Measurements from ENCODE around the gene ACBD4.

Gene ACBD4

DNA sequence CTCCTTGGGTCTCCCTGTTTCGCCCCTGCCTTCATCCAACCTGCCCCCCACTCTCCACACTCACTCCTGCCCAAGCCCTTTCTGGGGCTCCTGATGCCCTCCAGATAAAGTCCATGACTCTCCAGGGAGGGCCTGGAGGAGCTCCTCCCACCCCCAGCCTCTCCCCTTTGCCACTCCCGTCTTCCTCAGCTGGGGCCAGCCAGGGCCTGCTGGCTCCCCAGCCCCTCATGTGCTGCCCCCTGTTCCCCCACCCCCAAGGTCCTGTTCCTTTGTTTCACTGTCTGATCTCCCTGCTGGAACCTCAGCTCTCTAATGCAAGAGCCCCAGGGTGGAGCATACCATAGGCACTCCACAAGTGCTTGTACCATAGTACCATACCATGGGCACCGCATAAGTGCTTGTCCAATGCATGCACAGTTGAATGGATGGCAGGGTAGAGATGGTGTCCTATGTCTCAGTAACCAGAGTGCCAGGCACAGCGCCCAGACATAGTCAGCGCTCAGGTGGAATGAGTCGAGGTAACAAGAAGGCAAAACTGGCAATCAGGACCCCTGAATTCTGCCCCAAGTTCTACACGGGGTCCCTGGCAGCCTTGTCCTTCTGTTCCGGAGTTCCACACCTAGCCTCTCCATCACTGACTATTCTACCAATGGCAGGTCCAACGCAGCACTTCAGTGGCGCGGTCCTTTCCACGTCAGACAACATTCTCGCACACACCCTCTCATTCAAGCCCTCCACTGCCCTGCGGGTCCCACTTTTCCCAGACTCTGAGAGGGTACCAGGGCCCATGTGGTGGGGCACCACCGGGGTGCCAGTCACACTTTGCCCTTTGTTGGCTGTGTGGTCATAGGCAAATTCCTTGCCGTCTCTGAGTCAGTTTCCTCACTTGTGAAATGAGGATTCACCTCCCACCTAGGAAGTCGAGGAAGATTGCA is 4.5 kb upstream of the ACBD4 start:
- H3K27ac ChIP-seq: no peak overlapping the region
- H3K36me3 ChIP-seq: no peaks in the 10 kb centered on the region
- no peaks in the 10 kb centered on the region for H3K9me3 ChIP-seq
- TF ChIP-seq, protein P1, sequence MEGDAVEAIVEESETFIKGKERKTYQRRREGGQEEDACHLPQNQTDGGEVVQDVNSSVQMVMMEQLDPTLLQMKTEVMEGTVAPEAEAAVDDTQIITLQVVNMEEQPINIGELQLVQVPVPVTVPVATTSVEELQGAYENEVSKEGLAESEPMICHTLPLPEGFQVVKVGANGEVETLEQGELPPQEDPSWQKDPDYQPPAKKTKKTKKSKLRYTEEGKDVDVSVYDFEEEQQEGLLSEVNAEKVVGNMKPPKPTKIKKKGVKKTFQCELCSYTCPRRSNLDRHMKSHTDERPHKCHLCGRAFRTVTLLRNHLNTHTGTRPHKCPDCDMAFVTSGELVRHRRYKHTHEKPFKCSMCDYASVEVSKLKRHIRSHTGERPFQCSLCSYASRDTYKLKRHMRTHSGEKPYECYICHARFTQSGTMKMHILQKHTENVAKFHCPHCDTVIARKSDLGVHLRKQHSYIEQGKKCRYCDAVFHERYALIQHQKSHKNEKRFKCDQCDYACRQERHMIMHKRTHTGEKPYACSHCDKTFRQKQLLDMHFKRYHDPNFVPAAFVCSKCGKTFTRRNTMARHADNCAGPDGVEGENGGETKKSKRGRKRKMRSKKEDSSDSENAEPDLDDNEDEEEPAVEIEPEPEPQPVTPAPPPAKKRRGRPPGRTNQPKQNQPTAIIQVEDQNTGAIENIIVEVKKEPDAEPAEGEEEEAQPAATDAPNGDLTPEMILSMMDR (IDR thresholded peaks at IDR 0.05): no peak
- no peak overlapping the region for H3K4me3 ChIP-seq (ENCODE audit: low read depth in 1 of 2, low read length in 1 of 2)
- H3K27me3 ChIP-seq: peaks cover 7% of the 10 kb centered on the region
- H3K4me1 ChIP-seq (ENCODE audit: control insufficient read depth in 1 of 2, insufficient read depth in 1 of 2, low read depth in 1 of 2, low read length in 1 of 2): peaks cover 35 to 43% of the 10 kb centered on the region in 2 experiments

DNA sequence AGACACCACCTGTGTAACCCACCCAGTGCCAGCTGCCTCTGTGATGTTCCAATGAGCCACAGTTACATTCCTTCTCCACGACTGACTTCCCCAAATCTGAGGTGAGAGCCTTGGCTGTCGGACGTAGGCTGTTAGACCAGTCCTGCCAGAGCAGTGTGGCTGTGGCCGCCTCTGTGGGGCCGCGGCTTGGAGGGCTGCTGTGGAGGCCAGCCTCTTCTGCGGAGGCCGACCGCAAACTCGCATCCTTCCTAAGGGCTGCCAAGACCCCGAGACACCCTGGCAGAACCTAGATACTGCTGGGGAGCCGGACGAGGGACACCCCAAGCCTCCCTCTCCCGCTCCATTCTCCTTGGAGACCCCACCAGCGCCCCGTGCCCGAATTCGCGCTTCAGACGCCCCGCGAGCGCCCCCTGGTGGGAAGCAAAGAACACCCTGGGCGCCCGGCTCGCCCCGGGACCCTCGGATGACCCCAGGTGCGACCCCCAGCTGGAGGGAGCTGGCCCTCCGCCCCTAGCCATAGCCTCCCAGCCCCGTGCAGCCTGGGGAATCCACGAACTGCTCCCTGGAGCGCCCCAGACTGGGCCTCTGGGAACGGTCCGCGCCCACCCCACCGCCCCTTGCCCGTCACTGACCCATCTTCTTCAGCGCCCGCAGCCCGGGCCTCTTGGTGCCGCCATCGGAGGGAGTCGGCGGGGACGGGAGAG is 3.7 kb upstream of the ACBD4 start:
- no peaks in the 10 kb centered on the region for H3K9me3 ChIP-seq
- H3K27me3 ChIP-seq: peaks cover 7% of the 10 kb centered on the region
- TF ChIP-seq, protein P1 (IDR thresholded peaks at IDR 0.05): peak; percentile 67
- no peaks in the 10 kb centered on the region for H3K36me3 ChIP-seq
- peak overlapping the region; percentile 89 to 90 for H3K4me3 ChIP-seq (ENCODE audit: low read depth in 1 of 2, low read length in 1 of 2)
- H3K27ac ChIP-seq: peak overlapping the region; percentile 72
- H3K4me1 ChIP-seq (ENCODE audit: control insufficient read depth in 1 of 2, insufficient read depth in 1 of 2, low read depth in 1 of 2, low read length in 1 of 2): peaks cover 37 to 46% of the 10 kb centered on the region in 2 experiments

DNA sequence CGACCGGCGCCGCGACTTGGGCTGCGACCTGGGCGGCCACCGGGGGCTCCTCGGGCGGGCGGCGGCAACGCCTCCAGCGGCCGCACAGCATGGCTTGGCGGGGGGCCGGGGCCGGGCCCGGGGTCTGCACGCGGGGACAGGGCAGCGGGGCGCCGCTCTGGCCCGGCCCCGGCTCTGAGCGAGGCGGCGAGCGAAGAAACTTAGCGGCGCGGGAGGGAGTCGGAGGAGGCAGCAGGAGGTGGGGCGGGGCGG is 3.2 kb upstream of the ACBD4 start, which contains the start of gene PLCD3:
Gene PLCD3, minus strand, starts transcription at position 196 of the 252 bp plus-strand sequence. Its CDS starts 105 bp downstream, at position 91.
- Histone ChIP-seq H3K9me3 (no peaks in the 10 kb centered on the region), H3K36me3 (no peaks in the 10 kb centered on the region), H3K27me3 (peaks cover 7% of the 10 kb centered on the region), H3K27ac (peak within 1 kb of the TSS; percentile 72), H3K4me3 (ENCODE audit: low read depth in 1 of 2, low read length in 1 of 2) (peak within 1 kb of the TSS; percentile 89 to 90), H3K4me1 (ENCODE audit: control insufficient read depth in 1 of 2, insufficient read depth in 1 of 2, low read depth in 1 of 2, low read length in 1 of 2) (peaks cover 32 to 41% of the 10 kb centered on the region in 2 experiments)
- TF ChIP-seq, protein P1 (IDR thresholded peaks at IDR 0.05): peak; percentile 40

DNA sequence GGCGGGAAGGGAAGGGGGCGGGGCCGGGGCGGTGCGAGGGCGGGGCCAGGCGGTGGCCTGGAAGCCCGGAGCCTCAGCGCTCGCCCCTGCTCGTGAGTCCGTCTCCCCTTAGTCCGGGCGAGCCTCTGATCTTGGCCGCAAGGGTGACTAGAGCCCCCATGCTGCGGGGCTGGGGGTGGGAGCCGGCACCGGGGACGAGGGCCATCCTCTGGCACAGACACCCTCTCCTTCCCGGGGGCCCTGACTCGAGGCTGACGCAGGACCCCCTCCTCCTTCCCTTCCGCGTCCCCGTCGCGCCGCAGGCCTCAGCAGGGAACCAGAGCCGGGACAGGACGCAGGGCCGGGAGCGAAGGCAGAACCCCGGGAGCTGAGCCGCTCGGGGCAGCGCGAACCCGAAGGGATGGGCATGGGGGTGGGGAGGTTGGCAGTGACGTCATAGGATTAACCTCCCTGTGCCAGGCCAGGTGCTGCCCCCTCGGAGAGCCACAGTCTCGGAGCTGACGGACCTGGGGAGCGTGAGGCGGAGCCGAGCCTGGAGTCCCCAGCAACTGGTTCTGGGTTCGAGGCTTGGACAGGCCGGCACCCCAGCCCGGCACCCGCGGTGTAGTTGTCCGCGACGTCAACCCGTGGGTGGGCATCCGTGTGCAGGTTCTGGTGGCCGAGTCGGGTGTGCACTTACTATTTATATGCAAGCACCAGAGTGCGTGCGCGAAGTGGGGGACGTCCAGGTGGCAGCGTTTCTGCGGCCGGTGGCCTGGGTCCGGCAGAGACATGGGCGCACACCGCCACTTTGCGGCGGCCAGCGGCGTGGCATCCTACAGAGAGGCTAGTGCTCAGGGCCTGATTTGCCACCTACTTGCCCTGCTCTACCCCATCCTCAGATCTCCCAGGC is 2.7 kb upstream of the ACBD4 start:
- Histone ChIP-seq H3K4me1 (ENCODE audit: control insufficient read depth in 1 of 2, insufficient read depth in 1 of 2, low read depth in 1 of 2, low read length in 1 of 2) (peaks cover 26 to 35% of the 10 kb centered on the region in 2 experiments), H3K27me3 (peaks cover 7% of the 10 kb centered on the region), H3K9me3 (no peaks in the 10 kb centered on the region), H3K36me3 (no peaks in the 10 kb centered on the region), H3K27ac (peak overlapping the region; percentile 72), H3K4me3 (ENCODE audit: low read depth in 1 of 2, low read length in 1 of 2) (peak overlapping the region; percentile 89 to 90)
- TF ChIP-seq, protein P1 (IDR thresholded peaks at IDR 0.05): peak; percentile 90

Measured in neutrophil (primary cell).